GM21825 (cell line): ENCODE data around the gene CRLF3.
"Not testable (repeated sequence)": the region's sequence is repeated elsewhere in the genome, so short reads cannot be mapped to it uniquely, and the experiment has no call there.

Experiments
- ATAC-seq: cut with Tn5 transposase; IDR thresholded peaks from one replicate; pipeline ENCODE4 v1.9.1; 2021; ENCODE audit warnings: mild to moderate bottlenecking, moderate library complexity; ENCODE audit not compliant: unreplicated experiment

Gene CRLF3

DNA sequence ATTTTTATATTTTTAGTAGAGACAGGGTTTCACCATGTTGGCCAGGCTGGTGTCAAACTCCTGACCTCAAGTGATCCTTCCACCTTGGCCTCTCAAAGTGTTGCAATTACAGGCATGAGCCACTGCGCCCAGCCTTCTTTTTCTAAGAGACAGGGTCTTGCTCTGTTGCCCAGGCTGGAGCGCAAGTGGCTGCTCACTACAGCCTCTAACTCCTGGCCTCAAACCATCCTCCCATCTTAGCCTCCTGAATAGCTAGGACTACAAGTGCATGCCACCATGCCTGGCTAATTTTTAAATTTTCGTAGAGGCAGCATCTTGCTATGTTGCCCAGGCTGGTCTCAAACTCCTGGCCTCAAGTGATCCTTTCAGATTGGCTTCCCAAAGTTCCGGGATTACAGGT, 76.9 kb downstream of the CRLF3 start:
- ATAC-seq: not testable (repeated sequence)

- ATAC-seq: not testable (repeated sequence)
These were observed 81.8 kb downstream of the CRLF3 start for GRCh38 chr17:30742669-30743068.

- not testable (repeated sequence) for ATAC-seq
These were observed 88.1 kb downstream of the CRLF3 start for GRCh38 chr17:30736371-30736770.

GRCh38 chr17:30735644-30736043, 88.8 kb downstream of the CRLF3 start:
- not testable (repeated sequence) for ATAC-seq

DNA sequence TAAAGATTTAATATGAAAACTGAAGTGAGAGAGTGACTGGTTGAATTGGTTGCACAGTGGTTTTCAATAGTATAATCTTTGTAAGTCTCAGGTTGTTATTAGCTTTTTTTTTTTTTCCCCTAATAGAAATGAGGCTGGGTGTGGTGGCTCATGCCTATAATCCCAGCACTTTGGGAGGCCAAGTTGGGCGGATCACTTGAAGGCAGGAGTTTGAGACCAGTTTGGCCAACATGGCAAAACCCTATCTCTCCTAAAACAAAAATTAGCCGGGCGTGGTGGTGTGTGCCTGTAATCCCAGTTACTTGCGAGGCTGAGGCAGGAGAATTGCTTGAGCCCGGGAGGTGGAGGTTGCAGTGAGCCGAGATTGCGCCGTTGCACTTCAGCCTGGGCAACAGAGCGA, 89.3 kb downstream of the CRLF3 start:
- not testable (repeated sequence) for ATAC-seq

GRCh38 chr17:30734153-30734552, 90.3 kb downstream of the CRLF3 start:
- ATAC-seq: not testable (repeated sequence)
